ENCODE measurements around the gene C1QTNF12.

DNA sequence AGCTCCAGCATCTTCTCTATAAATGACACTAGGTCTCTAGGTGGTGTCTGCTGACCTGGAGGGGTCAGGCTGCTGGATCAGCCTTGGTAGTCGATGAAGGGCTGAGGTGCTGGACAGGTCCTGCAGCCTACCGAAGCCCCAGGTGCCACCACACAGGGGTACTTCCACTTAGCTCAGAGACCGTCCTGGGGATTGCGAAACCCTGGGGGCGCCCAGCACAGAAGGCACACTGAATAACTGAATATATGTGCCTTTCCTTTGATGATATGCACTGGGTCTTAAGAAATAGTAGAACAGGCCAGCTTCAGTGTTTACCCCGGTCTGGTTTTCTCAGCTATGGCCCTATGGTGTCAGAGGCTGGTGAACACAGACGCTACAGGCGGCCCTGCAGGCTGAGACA, 16.2 kb upstream of the C1QTNF12 start:
- TF ChIP-seq SP1 (IDR thresholded peaks at IDR 0.05) (no peak), SUZ12 (IDR thresholded peaks at IDR 0.05) (no peak), ELF4 (IDR thresholded peaks at IDR 0.05) (no peak), TARDBP (IDR thresholded peaks at IDR 0.05) (no peak), BHLHE40 (IDR thresholded peaks at IDR 0.05; ENCODE audit: borderline replicate concordance) (no peak), FOXK2 (IDR thresholded peaks at IDR 0.05) (no peak), FOXM1 (IDR thresholded peaks at IDR 0.05; ENCODE audit: borderline replicate concordance) (no peak), HDGF (IDR thresholded peaks at IDR 0.05; ENCODE audit: borderline replicate concordance) (no peak), FOXA1 (IDR thresholded peaks at IDR 0.05) (no peak), L3MBTL2 (conservative IDR thresholded peaks at IDR 0.05) (no peak)

All from HEK293T (cell line).